ENCODE measurements around the gene ARPC3.

The ARPC3 gene

DNA sequence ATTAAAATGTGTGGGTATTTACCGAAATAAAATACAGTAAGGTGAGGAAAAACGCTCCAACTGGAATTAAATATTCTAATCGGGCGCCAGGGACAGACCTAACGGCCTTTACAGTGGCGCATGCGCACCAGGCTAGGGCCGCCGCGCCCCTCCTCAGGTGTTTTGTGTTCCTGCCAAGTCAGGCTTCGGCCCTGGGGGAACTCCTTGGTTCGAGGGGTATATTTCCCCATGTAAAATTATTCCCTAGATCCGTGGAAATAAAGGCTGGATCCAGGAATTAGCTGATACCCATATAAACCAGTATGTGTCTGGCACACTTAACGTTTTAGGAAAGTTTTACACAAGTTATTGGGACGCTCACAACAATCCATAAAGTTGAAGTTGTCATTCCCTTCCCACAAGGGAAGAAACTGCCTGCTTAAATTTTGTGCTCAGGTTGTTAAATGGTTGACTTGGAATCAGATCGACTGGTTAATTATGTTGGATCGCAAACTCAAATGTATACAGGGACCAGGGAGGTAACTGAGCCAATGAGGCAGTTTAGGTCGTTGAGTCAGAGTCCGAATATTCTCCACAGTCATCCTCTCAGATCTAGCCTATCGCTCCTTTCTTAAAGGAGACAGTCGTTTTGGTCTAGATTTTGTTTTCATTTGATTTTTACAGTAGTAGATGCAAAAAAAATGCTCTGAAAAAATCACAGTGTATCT is 46.0 kb downstream of the ARPC3 start:
- ChIA-PET POLR2A (interaction anchor here (0.8 to 2.1 kb wide), 4 partner anchors 9 to 64 kb away, joined by 3 to 12 read pairs (median 4); partner anchors contain the start of genes FAM216A and GPN3), CTCF (no interaction called here)
- DNase-seq (ENCODE audit: extremely low spot score), result peak; percentile 83
- peak; percentile 30; the same call in 1 of the 2 replicates for TF ChIP-seq L3MBTL2 (conservative IDR thresholded peaks at IDR 0.05)
- TF ChIP-seq HDGF (IDR thresholded peaks at IDR 0.05; ENCODE audit: borderline replicate concordance), result no peak
- no peak for TF ChIP-seq LEF1 (IDR thresholded peaks at IDR 0.05; ENCODE audit: borderline replicate concordance)
- 0 out of 2 replicates have a peak, but pooled peaks have one; percentile 9 for TF ChIP-seq ELF4 (IDR thresholded peaks at IDR 0.05)
- no peak for TF ChIP-seq BHLHE40 (IDR thresholded peaks at IDR 0.05; ENCODE audit: borderline replicate concordance)
- no peak for TF ChIP-seq SP1 (IDR thresholded peaks at IDR 0.05)
- no peak for TF ChIP-seq NFRKB (IDR thresholded peaks at IDR 0.05)

DNA sequence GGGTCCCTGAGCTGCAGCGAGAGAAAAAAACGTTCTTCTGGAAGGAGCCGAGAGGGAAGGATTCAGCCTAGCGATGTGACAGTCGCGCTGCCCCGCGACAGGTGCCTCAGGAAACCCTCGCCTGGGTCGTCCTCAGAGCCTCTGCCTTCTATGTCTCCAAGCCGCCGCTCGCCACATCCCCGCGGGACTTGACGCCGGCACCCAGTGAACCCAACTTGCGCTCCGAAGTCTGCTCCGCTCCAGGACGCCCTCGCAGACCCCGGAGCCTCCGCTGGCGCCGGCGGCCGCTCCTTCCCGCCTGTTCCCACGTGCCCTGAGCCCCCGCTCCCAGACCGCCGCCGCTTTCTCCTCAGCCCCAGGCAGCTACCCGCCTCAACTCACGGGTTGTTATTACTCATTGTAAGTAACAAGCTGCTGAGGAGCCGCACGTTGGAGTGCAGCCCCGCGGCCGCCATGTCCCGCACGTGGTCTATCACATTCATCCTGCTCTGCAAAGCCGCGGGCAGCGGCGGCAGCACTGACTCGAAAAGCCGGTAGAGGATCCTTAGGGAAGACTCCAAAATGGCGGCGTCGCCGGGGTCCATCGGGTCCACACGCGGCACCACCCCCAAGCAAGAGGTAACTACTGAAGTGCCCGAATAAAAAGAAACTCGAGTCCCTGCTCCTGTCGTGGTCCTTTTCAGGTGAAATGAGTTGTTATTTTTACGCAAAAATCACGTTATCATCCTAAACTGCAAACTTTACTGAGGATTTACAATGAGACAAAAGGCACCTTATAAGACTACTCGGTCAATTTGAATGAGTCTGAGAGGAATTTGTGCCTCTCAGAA is 46.8 kb downstream of the ARPC3 start, which contains the start of gene ANAPC7:
ANAPC7 (minus strand) TSS at position 563 of the 830 bp plus-strand sequence; CDS start at position 482, 81 bp downstream.
- TF ChIP-seq FOXM1 (IDR thresholded peaks at IDR 0.05; ENCODE audit: borderline replicate concordance), result no peak
- no peak for TF ChIP-seq FOXK2 (IDR thresholded peaks at IDR 0.05)
- TF ChIP-seq ELF4 (IDR thresholded peaks at IDR 0.05), result no peak
- no peak for TF ChIP-seq ZNF384 (IDR thresholded peaks at IDR 0.05)
- TF ChIP-seq NFRKB (IDR thresholded peaks at IDR 0.05), result peak; percentile 85
- no peak for TF ChIP-seq HDGF (IDR thresholded peaks at IDR 0.05; ENCODE audit: borderline replicate concordance)
- no peak for TF ChIP-seq FOXA1 (IDR thresholded peaks at IDR 0.05)
- no peak for TF ChIP-seq TARDBP (IDR thresholded peaks at IDR 0.05)
- TF ChIP-seq LEF1 (IDR thresholded peaks at IDR 0.05; ENCODE audit: borderline replicate concordance), result no peak
- TF ChIP-seq L3MBTL2 (conservative IDR thresholded peaks at IDR 0.05), result peak; percentile 98
- TF ChIP-seq ARNT (IDR thresholded peaks at IDR 0.05), result no peak
- TF ChIP-seq, protein P1, sequence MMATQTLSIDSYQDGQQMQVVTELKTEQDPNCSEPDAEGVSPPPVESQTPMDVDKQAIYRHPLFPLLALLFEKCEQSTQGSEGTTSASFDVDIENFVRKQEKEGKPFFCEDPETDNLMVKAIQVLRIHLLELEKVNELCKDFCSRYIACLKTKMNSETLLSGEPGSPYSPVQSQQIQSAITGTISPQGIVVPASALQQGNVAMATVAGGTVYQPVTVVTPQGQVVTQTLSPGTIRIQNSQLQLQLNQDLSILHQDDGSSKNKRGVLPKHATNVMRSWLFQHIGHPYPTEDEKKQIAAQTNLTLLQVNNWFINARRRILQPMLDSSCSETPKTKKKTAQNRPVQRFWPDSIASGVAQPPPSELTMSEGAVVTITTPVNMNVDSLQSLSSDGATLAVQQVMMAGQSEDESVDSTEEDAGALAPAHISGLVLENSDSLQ (IDR thresholded peaks at IDR 0.05), result no peak
- TF ChIP-seq SUZ12 (IDR thresholded peaks at IDR 0.05), result no peak
- no peak for TF ChIP-seq SP1 (IDR thresholded peaks at IDR 0.05)
- no peak for TF ChIP-seq BHLHE40 (IDR thresholded peaks at IDR 0.05; ENCODE audit: borderline replicate concordance)
- TF ChIP-seq CTBP1 (IDR thresholded peaks at IDR 0.05; ENCODE audit: borderline replicate concordance), result no peak
- peak; percentile 91 for DNase-seq (ENCODE audit: extremely low spot score)
- CTCF ChIA-PET, result interaction anchor here (1.7 kb wide), 1 partner anchor 28 kb away, joined by 7 read pairs; no protein-coding TSS in a partner anchor
- POLR2A ChIA-PET, result interaction anchor here (1.4 to 2.1 kb wide), 3 partner anchors 28 to 65 kb away, joined by 3 to 12 read pairs (median 6); partner anchors contain the start of genes FAM216A and GPN3
